Uterus (tissue), 2 donors: ENCODE results near the gene TACSTD2.

Source experiments
- POLR2A ChIP-seq, 2 donors: fragments of 450-650 bp; IDR thresholded peaks; one replicate each; pipeline ENCODE4 v1.6.1; 2016; ENCODE audit warnings: antibody characterized with exemption in 2 of 2, mild to moderate bottlenecking in 1 of 2, moderate library complexity in 1 of 2
- TF ChIP-seq, protein P1 (sequence below), 4 experiments: fragments of 200-600 bp in 2 of 4; fragments of 450-650 bp in 2 of 4; sonication (generic) in 2 of 4; IDR thresholded peaks; one replicate each; pipeline ENCODE4 v1.5.1; 2016 to 2019; ENCODE audit warnings: antibody characterized with exemption in 4 of 4, mild to moderate bottlenecking in 2 of 4, moderate library complexity in 1 of 4

DNA sequence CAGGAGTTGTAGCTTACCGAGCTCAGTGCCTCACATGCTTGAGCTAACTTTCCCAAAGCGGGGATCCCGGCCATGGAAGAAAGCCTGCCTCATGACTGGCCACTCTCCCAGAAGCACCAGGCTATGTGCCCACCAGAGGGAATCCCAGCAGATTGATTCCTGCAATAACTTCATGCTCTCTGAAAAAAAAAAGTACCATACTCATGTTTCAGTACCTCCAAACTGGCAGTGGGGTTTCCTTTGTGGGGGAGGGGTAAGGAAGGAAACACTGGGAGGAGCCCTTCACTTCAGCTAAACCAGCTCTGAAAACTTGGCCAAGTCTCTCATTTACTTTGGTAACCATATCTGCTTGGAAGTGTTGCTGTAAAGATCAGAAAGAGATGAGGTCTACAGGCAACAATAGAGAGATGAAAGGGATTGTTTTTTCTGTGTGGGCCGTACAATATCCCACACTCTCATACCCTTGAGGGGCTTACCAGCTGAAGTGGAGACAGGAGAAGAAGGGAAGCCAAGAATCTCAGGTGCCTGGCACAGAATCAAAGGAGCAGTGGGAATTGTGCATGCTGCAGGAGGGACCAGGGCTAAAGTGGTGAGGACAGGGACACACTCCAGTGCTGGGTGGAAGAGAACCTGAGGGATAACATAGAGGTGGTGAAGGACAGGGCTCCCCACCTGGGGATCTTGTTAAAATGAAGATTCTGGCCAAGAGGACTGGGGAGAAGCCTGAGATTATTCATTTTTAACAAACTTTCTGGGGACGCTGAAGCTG, 42.4 kb upstream of the TACSTD2 start:
- TF ChIP-seq, protein P1, sequence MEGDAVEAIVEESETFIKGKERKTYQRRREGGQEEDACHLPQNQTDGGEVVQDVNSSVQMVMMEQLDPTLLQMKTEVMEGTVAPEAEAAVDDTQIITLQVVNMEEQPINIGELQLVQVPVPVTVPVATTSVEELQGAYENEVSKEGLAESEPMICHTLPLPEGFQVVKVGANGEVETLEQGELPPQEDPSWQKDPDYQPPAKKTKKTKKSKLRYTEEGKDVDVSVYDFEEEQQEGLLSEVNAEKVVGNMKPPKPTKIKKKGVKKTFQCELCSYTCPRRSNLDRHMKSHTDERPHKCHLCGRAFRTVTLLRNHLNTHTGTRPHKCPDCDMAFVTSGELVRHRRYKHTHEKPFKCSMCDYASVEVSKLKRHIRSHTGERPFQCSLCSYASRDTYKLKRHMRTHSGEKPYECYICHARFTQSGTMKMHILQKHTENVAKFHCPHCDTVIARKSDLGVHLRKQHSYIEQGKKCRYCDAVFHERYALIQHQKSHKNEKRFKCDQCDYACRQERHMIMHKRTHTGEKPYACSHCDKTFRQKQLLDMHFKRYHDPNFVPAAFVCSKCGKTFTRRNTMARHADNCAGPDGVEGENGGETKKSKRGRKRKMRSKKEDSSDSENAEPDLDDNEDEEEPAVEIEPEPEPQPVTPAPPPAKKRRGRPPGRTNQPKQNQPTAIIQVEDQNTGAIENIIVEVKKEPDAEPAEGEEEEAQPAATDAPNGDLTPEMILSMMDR (IDR thresholded peaks at IDR 0.05): no peak
- TF ChIP-seq POLR2A (IDR thresholded peaks at IDR 0.05): no peak
